ENCODE measurements around the gene NDUFA8.
"Not testable (repeated sequence)": the region's sequence is repeated elsewhere in the genome, so short reads cannot be mapped to it uniquely, and the experiment has no call there.

Gene NDUFA8

GRCh38 chr9:122120316-122121071 lies 39.1 kb downstream of the NDUFA8 start:
- DNase-seq (ENCODE audit: low read depth), result no peak

GRCh38 chr9:122119721-122120120 lies 39.9 kb downstream of the NDUFA8 start:
- DNase-seq (ENCODE audit: low read depth), result no peak

DNA sequence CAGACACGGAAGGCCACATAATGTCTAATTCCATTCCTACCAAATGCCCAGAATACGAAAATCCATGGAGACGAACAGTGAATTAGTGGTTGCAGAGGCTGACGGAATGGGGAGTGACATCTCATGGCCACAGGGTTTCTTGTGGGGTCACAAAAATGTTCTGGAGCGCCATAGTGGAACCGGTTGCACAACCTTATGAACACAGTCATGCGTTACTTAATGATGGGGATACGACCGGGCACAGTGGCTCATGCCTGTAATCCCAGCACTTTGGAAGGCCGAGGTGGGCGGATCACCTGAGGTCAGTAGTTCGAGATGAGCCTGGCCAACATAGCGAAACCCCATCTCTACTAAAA lies 40.4 kb downstream of the NDUFA8 start:
- no peak for DNase-seq (ENCODE audit: low read depth)

DNA sequence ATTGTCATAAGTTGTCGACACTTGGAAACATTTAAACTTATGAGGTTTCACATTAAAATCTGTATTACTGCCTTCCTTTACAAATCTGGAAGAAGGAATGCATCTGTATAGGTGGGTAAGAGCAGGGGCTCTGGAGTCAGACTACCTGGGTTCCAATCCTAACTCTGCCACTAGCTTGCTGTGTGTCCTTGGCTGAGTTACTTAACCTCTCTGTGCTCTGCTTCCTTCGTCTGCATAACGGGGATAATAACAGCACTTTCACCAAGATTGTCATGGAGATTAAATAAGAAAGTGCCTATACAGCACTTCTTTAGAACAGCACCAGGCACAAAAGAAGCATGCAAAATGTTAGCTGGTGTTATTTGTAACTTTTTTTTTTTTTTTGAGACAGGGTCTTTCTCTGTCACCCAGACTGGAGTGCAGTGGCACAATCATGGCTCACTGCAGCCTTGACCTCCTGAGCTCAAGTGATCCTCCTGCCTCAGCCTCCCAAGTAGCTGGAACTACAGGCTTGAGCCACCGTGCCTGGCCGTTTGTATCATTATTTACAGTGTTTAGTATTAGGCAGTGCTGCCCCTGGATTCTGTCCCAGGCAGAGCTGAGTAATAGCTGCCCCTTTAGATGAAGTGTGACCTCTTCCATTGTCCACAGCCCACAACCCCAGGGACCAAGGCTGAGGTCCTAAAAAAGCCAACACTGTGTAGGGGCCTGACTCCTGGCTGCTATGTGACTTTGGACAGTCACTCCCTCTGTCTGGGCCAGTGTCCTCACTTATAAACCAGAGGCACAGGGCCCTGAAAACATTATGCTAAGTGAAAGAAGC lies 41.0 kb downstream of the NDUFA8 start:
- DNase-seq (ENCODE audit: low read depth), result no peak

DNA sequence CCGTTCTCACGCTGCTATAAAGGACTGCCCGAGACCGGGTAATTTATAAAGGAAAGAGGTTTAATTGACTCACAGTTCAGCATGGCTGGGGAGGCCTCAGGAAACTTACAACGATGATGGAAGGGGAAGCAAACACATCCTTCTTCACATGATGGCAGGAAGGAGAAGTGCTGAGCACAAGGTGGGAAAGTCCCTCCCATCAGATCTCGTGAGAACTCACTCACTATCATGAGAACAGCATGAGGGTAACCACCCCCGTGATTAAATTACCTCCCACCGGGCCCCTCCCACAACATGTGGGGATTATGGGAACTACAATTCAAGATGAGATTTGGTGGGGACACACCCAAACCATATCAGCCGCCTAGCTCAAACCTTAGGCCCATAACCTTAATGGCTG lies 42.3 kb downstream of the NDUFA8 start:
- DNase-seq (ENCODE audit: low read depth), result not testable (repeated sequence)

DNA sequence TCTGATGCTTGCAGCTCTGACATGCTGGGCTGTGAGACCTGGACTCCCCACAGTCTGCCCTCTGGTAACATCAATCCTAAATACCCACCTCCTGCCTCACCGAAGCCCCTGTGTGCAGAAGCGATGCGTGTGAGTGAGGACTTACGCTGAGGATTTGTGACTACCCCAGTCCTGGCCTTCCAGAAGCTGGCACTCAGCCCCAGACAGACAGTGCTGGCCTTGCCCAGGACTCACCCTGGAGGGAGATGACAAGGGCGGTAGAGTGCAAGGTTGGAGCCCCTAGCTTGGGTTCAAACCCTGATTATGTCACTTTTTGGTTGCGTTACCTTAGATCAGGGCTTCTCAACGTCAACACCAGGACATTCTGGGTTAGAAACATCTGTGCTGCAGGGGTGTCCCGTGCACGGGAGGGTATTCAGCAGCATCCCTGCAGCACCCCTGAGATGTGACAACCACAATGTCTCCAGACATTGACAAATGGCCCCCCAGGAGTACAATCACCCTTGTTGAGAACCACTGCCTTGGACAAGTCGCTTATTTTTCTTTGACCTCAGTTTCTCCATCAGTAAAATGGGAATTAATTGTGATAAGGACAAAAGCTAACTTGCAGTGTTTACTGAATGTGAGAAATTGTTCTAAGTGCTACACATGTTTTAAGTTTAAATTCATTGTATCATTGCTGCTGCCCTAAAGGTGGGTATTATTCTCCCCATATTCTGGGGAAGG lies 43.0 kb downstream of the NDUFA8 start:
- no peak for DNase-seq (ENCODE audit: low read depth)

- no peak for DNase-seq (ENCODE audit: low read depth)
These were observed 43.5 kb downstream of the NDUFA8 start for GRCh38 chr9:122116040-122116439.

DNA sequence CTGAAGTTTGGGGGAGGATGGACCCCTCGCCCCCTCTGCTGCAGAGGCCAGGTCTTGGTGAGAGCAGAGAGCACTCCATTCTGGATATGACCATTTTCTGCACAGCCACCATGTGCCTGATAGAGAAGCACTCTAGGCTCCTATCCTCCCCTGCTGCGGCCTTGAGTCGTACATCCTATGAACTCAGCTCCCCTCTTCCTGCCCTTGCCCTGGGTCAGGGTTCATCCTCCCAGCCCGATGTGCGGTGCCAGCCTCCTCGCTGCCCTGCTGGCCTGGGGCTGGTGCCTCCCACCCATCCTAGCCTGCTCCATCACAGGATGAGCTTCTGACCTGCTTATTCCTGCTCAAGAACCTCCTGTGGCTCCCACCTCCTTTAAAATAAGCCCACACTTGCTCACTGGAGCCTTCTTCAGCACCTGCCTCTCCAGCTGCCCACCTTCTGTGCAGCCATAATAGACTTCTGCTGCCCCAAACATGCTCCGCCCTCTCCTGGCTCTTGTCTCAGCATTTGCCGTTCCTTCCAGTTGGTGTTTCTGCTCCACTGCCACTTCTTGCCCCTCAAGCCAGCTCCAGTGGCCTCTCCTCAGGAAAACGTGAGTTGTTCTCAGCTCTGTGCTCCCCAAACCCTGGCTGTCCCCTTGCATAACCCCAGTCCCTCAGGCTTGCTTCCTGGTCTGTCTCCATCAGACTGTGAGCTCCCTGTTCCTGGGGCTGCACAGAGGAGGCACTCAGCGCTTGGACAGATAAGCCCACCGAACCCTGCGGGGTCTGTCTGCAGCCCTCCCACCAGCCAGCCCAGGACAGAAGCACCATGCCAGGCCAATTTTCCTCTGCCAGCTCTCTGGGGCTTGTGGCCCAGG lies 44.2 kb downstream of the NDUFA8 start:
- no peak for DNase-seq (ENCODE audit: low read depth)

- no peak for DNase-seq (ENCODE audit: low read depth)
These were observed 46.0 kb downstream of the NDUFA8 start for GRCh38 chr9:122113574-122113973.

DNA sequence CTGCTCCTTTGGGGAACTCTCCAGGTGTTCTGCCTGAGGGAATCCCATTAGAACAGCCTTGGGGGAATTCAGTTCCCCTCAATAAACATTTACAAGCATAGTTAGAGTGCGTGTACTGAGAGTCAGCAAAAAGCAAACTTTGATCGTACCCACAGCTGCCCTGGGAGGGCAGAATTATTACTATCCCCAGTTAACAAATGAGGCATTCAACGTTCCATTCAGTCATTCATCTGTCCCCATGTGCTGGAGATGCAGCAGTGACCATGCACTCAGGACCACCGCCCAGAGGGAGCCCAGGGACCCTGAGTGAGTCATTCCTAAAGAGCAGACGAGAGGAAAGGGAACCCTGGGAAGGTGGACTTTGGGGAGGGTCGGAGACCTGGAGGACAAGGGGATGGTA lies 47.3 kb downstream of the NDUFA8 start:
- DNase-seq (ENCODE audit: low read depth), result no peak

DNA sequence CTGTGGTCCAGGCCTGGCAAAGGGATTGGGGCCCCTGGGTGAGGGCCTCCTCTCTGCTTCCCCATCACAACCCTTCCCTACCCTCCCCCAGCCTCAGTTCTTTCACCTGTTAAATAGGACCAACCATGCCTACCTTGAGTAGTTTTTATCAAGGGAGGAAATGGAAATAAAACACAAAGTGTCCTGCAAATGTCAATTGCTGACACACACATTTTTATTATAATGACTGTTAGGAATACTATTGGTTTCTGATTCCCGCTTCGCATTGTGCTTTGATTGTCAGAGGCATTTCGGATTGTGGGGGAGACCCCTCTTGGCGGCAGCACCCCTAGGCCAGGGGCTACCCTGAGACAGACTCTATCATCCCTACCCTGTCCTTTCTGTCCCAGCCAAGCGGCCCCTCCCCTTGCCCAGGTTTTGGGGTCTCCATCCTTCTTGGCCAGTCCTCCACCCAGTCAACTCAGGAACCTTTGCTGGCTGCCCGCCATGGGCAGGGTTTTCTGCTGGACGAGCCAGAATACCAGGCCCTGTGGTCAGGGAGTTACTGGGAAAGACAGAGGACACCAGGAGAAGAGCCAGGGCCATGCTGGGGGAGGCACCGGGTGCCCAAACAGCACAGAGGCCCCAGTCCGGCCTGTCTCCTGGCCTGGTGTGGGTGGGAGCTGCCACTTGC lies 48.0 kb downstream of the NDUFA8 start:
- no peak for DNase-seq (ENCODE audit: low read depth)

DNA sequence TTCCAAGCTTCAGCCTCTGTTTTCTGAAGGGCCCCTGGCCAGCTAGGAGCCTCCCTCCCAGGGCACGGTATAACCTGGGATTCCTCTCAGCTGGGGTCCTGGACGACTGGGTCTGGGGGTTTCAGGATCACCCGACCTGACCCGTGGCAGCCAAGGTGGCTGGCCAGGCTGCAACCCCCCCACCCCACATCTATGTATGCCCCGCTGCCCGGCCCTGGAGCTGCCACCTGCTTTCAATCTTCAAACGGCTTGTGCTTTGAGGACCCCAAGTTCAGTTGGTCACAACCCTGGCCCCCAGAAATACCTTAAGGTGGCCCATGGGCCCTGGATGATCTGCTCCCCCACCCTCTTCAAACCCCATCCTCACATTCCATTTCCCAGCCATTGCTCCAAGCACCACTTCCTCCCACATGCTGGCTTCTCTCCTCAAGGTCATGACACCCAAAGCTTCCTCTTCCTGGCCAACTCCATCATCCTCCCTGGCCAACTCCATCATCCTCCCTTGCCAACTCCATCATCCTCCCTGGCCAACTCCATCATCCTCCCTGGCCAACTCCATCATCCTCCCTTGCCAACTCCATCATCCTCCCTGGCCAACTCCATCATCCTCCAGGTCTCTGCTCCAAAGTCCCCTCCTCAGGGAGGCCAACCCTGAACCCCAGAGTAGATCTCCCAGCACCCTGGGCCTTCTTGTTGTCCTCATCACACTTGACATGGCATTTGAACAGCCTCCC lies 49.3 kb downstream of the NDUFA8 start:
- DNase-seq (ENCODE audit: low read depth), result no peak

- DNase-seq (ENCODE audit: low read depth), result no peak
These were observed 50.4 kb downstream of the NDUFA8 start for GRCh38 chr9:122109035-122109813.

GRCh38 chr9:122107291-122107805 lies 52.2 kb downstream of the NDUFA8 start:
- no peak for DNase-seq (ENCODE audit: low read depth)

DNA sequence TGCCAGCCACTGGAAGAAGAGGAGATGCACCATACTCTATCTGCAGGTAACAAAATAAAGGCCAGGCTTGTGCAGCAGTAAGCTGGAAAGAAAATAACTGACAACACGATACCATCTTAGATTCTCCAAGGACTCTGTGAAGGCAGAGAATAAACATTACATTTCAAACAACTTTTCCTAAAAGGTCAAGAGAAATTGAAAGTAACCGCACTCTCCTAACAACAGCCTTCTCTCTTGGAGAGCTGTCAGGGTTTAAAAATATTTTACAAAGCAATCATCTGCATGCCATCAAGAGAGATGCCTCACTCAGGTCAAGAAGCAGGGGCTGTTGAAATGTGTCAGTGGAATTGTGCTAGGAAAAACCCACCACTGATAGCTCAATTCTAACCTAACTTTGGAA lies 53.0 kb downstream of the NDUFA8 start:
- DNase-seq (ENCODE audit: low read depth), result no peak

DNA sequence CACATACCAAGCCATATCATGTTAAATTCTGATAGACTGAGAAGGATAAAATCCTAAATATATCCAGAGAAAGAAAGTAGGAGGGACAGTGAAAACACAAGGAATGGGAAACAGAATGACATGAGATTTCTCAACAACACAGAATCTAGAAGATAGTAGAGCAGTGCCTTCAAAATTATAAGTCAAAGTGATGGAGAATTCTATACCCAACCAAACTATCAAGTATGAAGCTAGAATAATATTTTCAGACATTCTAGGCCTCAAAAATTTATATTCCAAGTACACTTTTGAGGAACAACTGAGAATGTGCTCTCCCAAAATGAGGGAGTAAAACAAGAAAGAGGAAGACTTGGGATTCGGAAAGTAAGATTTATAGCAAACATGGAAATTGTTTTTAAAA lies 55.6 kb downstream of the NDUFA8 start:
- no peak for DNase-seq (ENCODE audit: low read depth)

- no peak for DNase-seq (ENCODE audit: low read depth)
These were observed 57.4 kb downstream of the NDUFA8 start for GRCh38 chr9:122102156-122102555.

GRCh38 chr9:122100756-122101155 lies 58.8 kb downstream of the NDUFA8 start:
- DNase-seq (ENCODE audit: low read depth), result no peak

DNA sequence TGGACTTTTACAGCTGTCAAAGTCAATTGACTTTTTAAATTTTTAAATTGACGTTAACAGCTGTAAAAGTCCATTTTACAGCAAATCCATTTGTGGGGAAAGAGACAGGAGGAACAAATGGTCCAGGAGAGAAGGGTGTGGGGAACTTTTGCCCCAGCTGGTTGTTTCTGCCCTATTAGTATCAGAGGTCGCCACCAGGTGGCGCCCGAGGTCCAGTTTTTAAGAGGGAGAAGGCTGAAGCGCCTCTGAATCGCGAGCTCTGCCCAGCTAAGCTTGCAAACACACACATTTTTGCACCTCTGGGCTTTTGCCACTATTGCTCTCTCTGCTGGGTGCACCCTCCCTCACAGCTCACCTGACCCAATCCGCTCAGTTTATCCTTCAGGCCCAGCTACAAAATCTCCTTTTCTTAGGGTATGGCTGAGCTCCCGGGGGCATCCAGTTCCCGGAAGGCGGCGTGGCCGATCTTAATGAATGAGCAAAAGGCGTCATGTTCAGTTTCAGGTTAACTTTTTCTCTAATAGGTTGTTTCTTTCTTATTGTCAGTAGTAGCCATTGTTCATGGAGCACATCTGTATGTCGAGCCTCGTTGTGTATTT lies 60.2 kb downstream of the NDUFA8 start:
- peak; percentile 20 for DNase-seq (ENCODE audit: low read depth)
